ENCODE data around the gene PLD5. TPM values are rescaled to one million over a fixed set of nuclear protein-coding genes. Genes with fewer than 3 reads are reported as not detected.

PLD5 gene
- total RNA-seq, 2 donors from 2014 or later: not detected

GRCh38 chr1:242449661-242450060, 74.8 kb downstream of the PLD5 start:
- ATAC-seq (no peak), DNase-seq (ENCODE audit: low spot score in 2 of 2) (no peak)
- Mint-ChIP-seq H3K9me3 (no peaks in the 10 kb centered on the region), H3K27ac (no peak overlapping the region), H3K36me3 (no peaks in the 10 kb centered on the region)

GRCh38 chr1:242448910-242449645, 75.4 kb downstream of the PLD5 start:
- H3K36me3 Mint-ChIP-seq: no peaks in the 10 kb centered on the region
- no peak overlapping the region for H3K27ac Mint-ChIP-seq
- DNase-seq (ENCODE audit: low spot score in 2 of 2) (no peak), ATAC-seq (no peak)
- H3K9me3 Mint-ChIP-seq: no peaks in the 10 kb centered on the region

- no peak for ATAC-seq
- no peak for DNase-seq (ENCODE audit: low spot score in 2 of 2)
- H3K36me3 Mint-ChIP-seq: no peaks in the 10 kb centered on the region
- no peak overlapping the region for H3K27ac Mint-ChIP-seq
- no peaks in the 10 kb centered on the region for H3K9me3 Mint-ChIP-seq
These were observed 76.8 kb downstream of the PLD5 start for GRCh38 chr1:242447689-242448088.

GRCh38 chr1:242440757-242441156, 83.7 kb downstream of the PLD5 start:
- H3K9me3 Mint-ChIP-seq: no peaks in the 10 kb centered on the region
- H3K36me3 Mint-ChIP-seq: no peaks in the 10 kb centered on the region
- no peak overlapping the region for H3K27ac Mint-ChIP-seq
- DNase-seq (ENCODE audit: low spot score in 2 of 2) (no peak), ATAC-seq (no peak)

- ATAC-seq: no peak
- H3K27ac Mint-ChIP-seq: no peak overlapping the region
- H3K36me3 Mint-ChIP-seq: no peaks in the 10 kb centered on the region
- peaks cover 0 to 3% of the 10 kb centered on the region in 2 donors for H3K9me3 Mint-ChIP-seq
- DNase-seq (ENCODE audit: low spot score in 2 of 2): no peak
These were observed 89.3 kb downstream of the PLD5 start for GRCh38 chr1:242435200-242435599.

- no peak for DNase-seq (ENCODE audit: low spot score in 2 of 2)
- Mint-ChIP-seq H3K27ac (no peak overlapping the region), H3K9me3 (peaks cover 0 to 3% of the 10 kb centered on the region in 2 donors), H3K36me3 (no peaks in the 10 kb centered on the region)
- ATAC-seq: no peak
These were observed 91.9 kb downstream of the PLD5 start for GRCh38 chr1:242432491-242433095.

GRCh38 chr1:242431786-242432185, 92.7 kb downstream of the PLD5 start:
- peaks cover 0 to 3% of the 10 kb centered on the region in 2 donors for H3K9me3 Mint-ChIP-seq
- DNase-seq (ENCODE audit: low spot score in 2 of 2) (no peak), ATAC-seq (no peak)
- no peak overlapping the region for H3K27ac Mint-ChIP-seq
- no peaks in the 10 kb centered on the region for H3K36me3 Mint-ChIP-seq

- Mint-ChIP-seq H3K27ac (no peak overlapping the region), H3K9me3 (peaks cover 0 to 3% of the 10 kb centered on the region in 2 donors), H3K36me3 (no peaks in the 10 kb centered on the region)
- ATAC-seq (no peak), DNase-seq (ENCODE audit: low spot score in 2 of 2) (no peak)
These were observed 93.5 kb downstream of the PLD5 start for GRCh38 chr1:242430956-242431355.

- Mint-ChIP-seq H3K27ac (no peak overlapping the region), H3K9me3 (peaks cover 0 to 3% of the 10 kb centered on the region in 2 donors), H3K36me3 (no peaks in the 10 kb centered on the region)
- no peak for ATAC-seq
- no peak for DNase-seq (ENCODE audit: low spot score in 2 of 2)
These were observed 95.9 kb downstream of the PLD5 start for GRCh38 chr1:242428399-242429190.

- ATAC-seq (no peak), DNase-seq (ENCODE audit: low spot score in 2 of 2) (no peak)
- Mint-ChIP-seq H3K9me3 (peaks cover 0 to 3% of the 10 kb centered on the region in 2 donors), H3K27ac (no peak overlapping the region), H3K36me3 (no peaks in the 10 kb centered on the region)
These were observed 97.0 kb downstream of the PLD5 start for GRCh38 chr1:242427519-242427918.

- no peak for DNase-seq (ENCODE audit: low spot score in 2 of 2)
- Mint-ChIP-seq H3K36me3 (no peaks in the 10 kb centered on the region), H3K27ac (no peak overlapping the region), H3K9me3 (peaks cover 0 to 2% of the 10 kb centered on the region in 2 donors)
- no peak for ATAC-seq
These were observed 98.1 kb downstream of the PLD5 start for GRCh38 chr1:242426271-242426905.

GRCh38 chr1:242425232-242425631, 99.3 kb downstream of the PLD5 start:
- no peak for DNase-seq (ENCODE audit: low spot score in 2 of 2)
- H3K27ac Mint-ChIP-seq: no peak overlapping the region
- ATAC-seq: peak in 1 of 2 donors; percentile 43
- no peaks in the 10 kb centered on the region for H3K9me3 Mint-ChIP-seq
- no peaks in the 10 kb centered on the region for H3K36me3 Mint-ChIP-seq

- DNase-seq (ENCODE audit: low spot score in 2 of 2) (no peak), ATAC-seq (no peak)
- Mint-ChIP-seq H3K36me3 (no peaks in the 10 kb centered on the region), H3K9me3 (no peaks in the 10 kb centered on the region), H3K27ac (no peak overlapping the region)
These were observed 107.8 kb downstream of the PLD5 start for GRCh38 chr1:242416657-242417056.

- Mint-ChIP-seq H3K27ac (no peak overlapping the region), H3K9me3 (peaks cover 11% of the 10 kb centered on the region in 2 donors), H3K36me3 (peaks cover 0 to 4% of the 10 kb centered on the region in 2 donors)
- DNase-seq (ENCODE audit: low spot score in 2 of 2): no peak
- no peak for ATAC-seq
These were observed 111.6 kb downstream of the PLD5 start for GRCh38 chr1:242412921-242413320.

- no peak for DNase-seq (ENCODE audit: low spot score in 2 of 2)
- Mint-ChIP-seq H3K27ac (no peak overlapping the region), H3K36me3 (peaks cover 0 to 4% of the 10 kb centered on the region in 2 donors), H3K9me3 (peaks cover 11% of the 10 kb centered on the region in 2 donors)
- ATAC-seq: no peak
These were observed 112.6 kb downstream of the PLD5 start for GRCh38 chr1:242411901-242412300.

GRCh38 chr1:242405947-242406346, 118.5 kb downstream of the PLD5 start:
- DNase-seq (ENCODE audit: low spot score in 2 of 2) (no peak), ATAC-seq (no peak)
- peaks cover 0 to 4% of the 10 kb centered on the region in 2 donors for H3K36me3 Mint-ChIP-seq
- H3K27ac Mint-ChIP-seq: no peak overlapping the region
- H3K9me3 Mint-ChIP-seq: peaks cover 11% of the 10 kb centered on the region in 2 donors

- Mint-ChIP-seq H3K9me3 (peaks cover 8 to 9% of the 10 kb centered on the region in 2 donors), H3K27ac (no peak overlapping the region), H3K36me3 (peaks cover 0 to 3% of the 10 kb centered on the region in 2 donors)
- ATAC-seq (no peak), DNase-seq (ENCODE audit: low spot score in 2 of 2) (no peak)
These were observed 120.2 kb downstream of the PLD5 start for GRCh38 chr1:242404296-242404695.
